GM19351 (cell line): Measurements from ENCODE around the gene ZNF628.
A peak's percentile ranks its signal among the peaks of the same experiment; 100 is the strongest.

Experiments used
- ATAC-seq: cut with Tn5 transposase; IDR thresholded peaks from one replicate; pipeline ENCODE4 v1.9.1; 2021; ENCODE audit warnings: mild to moderate bottlenecking, moderate library complexity; ENCODE audit not compliant: unreplicated experiment

ZNF628 gene

GRCh38 chr19:55483706-55484592 lies 7.5 kb downstream of the ZNF628 start:
- no peak for ATAC-seq

- ATAC-seq: peak; percentile 56
These were observed 8.4 kb downstream of the ZNF628 start, which contains the start of gene NAT14 for GRCh38 chr19:55484593-55485438. NAT14 (plus strand) TSS chr19:55485188; CDS start chr19:55485709, 521 bp downstream.

- no peak for ATAC-seq
These were observed 9.1 kb downstream of the ZNF628 start for GRCh38 chr19:55485439-55486011.

- ATAC-seq: no peak
These were observed 9.9 kb downstream of the ZNF628 start for GRCh38 chr19:55486043-55486970.

GRCh38 chr19:55486971-55487923 lies 10.8 kb downstream of the ZNF628 start:
- ATAC-seq: no peak

GRCh38 chr19:55487924-55488687 lies 11.7 kb downstream of the ZNF628 start, which contains the start of gene SSC5D:
SSC5D (plus strand) TSS chr19:55488436; CDS start chr19:55488590, 154 bp downstream.
- no peak for ATAC-seq

- no peak for ATAC-seq
These were observed 12.7 kb downstream of the ZNF628 start for GRCh38 chr19:55488986-55489710.

- ATAC-seq: no peak
These were observed 13.5 kb downstream of the ZNF628 start for GRCh38 chr19:55489711-55490477.

- no peak for ATAC-seq
These were observed 14.3 kb downstream of the ZNF628 start for GRCh38 chr19:55490478-55491432.

GRCh38 chr19:55491546-55492360 lies 15.3 kb downstream of the ZNF628 start:
- ATAC-seq: no peak

- no peak for ATAC-seq
These were observed 16.0 kb downstream of the ZNF628 start for GRCh38 chr19:55492362-55492944.

- no peak for ATAC-seq
These were observed 16.7 kb downstream of the ZNF628 start for GRCh38 chr19:55493052-55493644.

- ATAC-seq: no peak
These were observed 17.3 kb downstream of the ZNF628 start for GRCh38 chr19:55493645-55494171.
